CD14-positive monocyte (primary cell): Measurements from ENCODE around the gene ACYP2. TPM values are rescaled to one million over a fixed set of nuclear protein-coding genes. Genes with fewer than 3 reads are reported as not detected.

Experiments
- DNase-seq, 3 donors: peaks; one replicate each; pipeline ENCODE4 v3.0.0-alpha.2; 2011 to 2022
- H2AFZ ChIP-seq: 2 replicates; pipeline ENCODE4 v1.6.0; 2012; ENCODE audit warnings: mild to moderate bottlenecking, low read depth, low read length, inconsistent platforms; ENCODE audit not compliant: insufficient read depth, poor library complexity, severe bottlenecking
- H3K27ac ChIP-seq, 2 donors: 1 replicate in 1 of 2; 2 replicates in 1 of 2; pipeline ENCODE4 v1.5.1; 2012 to 2013; ENCODE audit warnings: low read length in 2 of 2, control low read depth in 1 of 2, inconsistent platforms in 1 of 2, low read depth in 1 of 2, mild to moderate bottlenecking in 1 of 2
- H3K27me3 ChIP-seq, 2 donors: one replicate each; pipeline versions ENCODE4 v1.6.0 to v1.6.1; 2011 to 2013; ENCODE audit warnings: low read length in 2 of 2; ENCODE audit not compliant: control insufficient read depth in 2 of 2, insufficient read depth in 2 of 2
- H3K36me3 ChIP-seq, 2 donors: replicated peaks in 1 of 2; 1 replicate in 1 of 2; 2 replicates in 1 of 2; pipeline versions ENCODE4 v1.5.1 to v1.6.1; 2012 to 2013; ENCODE audit warnings: low read length in 2 of 2, control low read depth in 1 of 2, inconsistent platforms in 1 of 2, mild to moderate bottlenecking in 1 of 2; ENCODE audit not compliant: insufficient read depth in 2 of 2, control insufficient read depth in 1 of 2
- H3K4me1 ChIP-seq, 2 donors: 1 replicate in 1 of 2; 2 replicates in 1 of 2; pipeline versions ENCODE4 v1.5.1 to v1.6.1; 2012 to 2013; ENCODE audit warnings: low read length in 2 of 2, control low read depth in 1 of 2, inconsistent platforms in 1 of 2, mild to moderate bottlenecking in 1 of 2, moderate library complexity in 1 of 2; ENCODE audit not compliant: insufficient read depth in 2 of 2, control insufficient read depth in 1 of 2
- H3K4me2 ChIP-seq: replicated peaks from 2 replicates; pipeline ENCODE3; 2012; ENCODE audit warnings: low read length, moderate library complexity, mild to moderate bottlenecking; ENCODE audit not compliant: poor library complexity, severe bottlenecking; ENCODE audit errors: extremely low read depth
- H3K4me3 ChIP-seq, 3 experiments: fragments of 200-600 bp in 1 of 3; sonication (generic) in 1 of 3; replicated peaks in 1 of 3; 1 replicate in 2 of 3; 2 replicates in 1 of 3; pipeline ENCODE4 v1.5.1; 2011 to 2013; ENCODE audit warnings: low read length in 3 of 3, mild to moderate bottlenecking in 3 of 3, control low read depth in 2 of 3, low read depth in 2 of 3, inconsistent platforms in 1 of 3, moderate library complexity in 1 of 3
- H3K79me2 ChIP-seq: 2 replicates; pipeline ENCODE4 v1.6.0; 2012; ENCODE audit warnings: mild to moderate bottlenecking, control low read depth, inconsistent platforms, low read length, moderate library complexity; ENCODE audit not compliant: insufficient read depth
- H3K9ac ChIP-seq: 2 replicates; pipeline ENCODE4 v1.6.0; 2017; ENCODE audit warnings: low read length, mild to moderate bottlenecking; ENCODE audit not compliant: insufficient read depth, poor library complexity, severe bottlenecking
- H3K9me3 ChIP-seq, 2 donors: replicated peaks in 1 of 2; 1 replicate in 1 of 2; 2 replicates in 1 of 2; pipeline versions ENCODE4 v1.5.1 to v1.6.1; 2012 to 2013; ENCODE audit warnings: low read length in 2 of 2, control low read depth in 1 of 2; ENCODE audit not compliant: control insufficient read depth in 1 of 2, insufficient read depth in 1 of 2
- H4K20me1 ChIP-seq: 2 replicates; pipeline ENCODE4 v1.6.0; 2012; ENCODE audit warnings: mild to moderate bottlenecking, low read length, control low read depth, moderate library complexity; ENCODE audit not compliant: insufficient read depth
- H3K27ac Mint-ChIP-seq, 7 donors: one replicate each; pipeline ENCODE4 v1.8.0; 2020; ENCODE audit warnings: mild to moderate bottlenecking in 7 of 7, mixed read lengths in 7 of 7, moderate library complexity in 6 of 7, inconsistent platforms in 2 of 7
- H3K27me3 Mint-ChIP-seq, 3 donors: one replicate each; pipeline ENCODE4 v1.8.0; 2021 to 2022; ENCODE audit warnings: low read depth in 3 of 3, mild to moderate bottlenecking in 3 of 3, mixed read lengths in 3 of 3, moderate library complexity in 3 of 3, inconsistent platforms in 1 of 3
- H3K36me3 Mint-ChIP-seq, 2 donors: one replicate each; pipeline ENCODE4 v1.8.0; 2020; ENCODE audit warnings: mixed read lengths in 2 of 2, inconsistent platforms in 1 of 2, mild to moderate bottlenecking in 1 of 2
- H3K4me1 Mint-ChIP-seq: one replicate; pipeline ENCODE4 v1.8.0; 2020; ENCODE audit warnings: mild to moderate bottlenecking, mixed read lengths
- H3K4me3 Mint-ChIP-seq, 2 donors: one replicate each; pipeline ENCODE4 v1.8.0; 2020; ENCODE audit warnings: mild to moderate bottlenecking in 2 of 2, mixed read lengths in 2 of 2, moderate library complexity in 1 of 2
- H3K9me3 Mint-ChIP-seq, 7 donors: one replicate each; pipeline ENCODE4 v1.8.0; 2020 to 2022; ENCODE audit warnings: mixed read lengths in 7 of 7, mild to moderate bottlenecking in 6 of 7, moderate library complexity in 6 of 7, inconsistent platforms in 2 of 7
- CTCF ChIP-seq: fragments of 200-600 bp; IDR thresholded peaks from one replicate; pipeline ENCODE4 v1.8.0; 2022; ENCODE audit warnings: antibody characterized with exemption, mild to moderate bottlenecking
- WGBS: methylation state at CpG from one replicate; pipeline ENCODE4 v1.1.5; 2013; ENCODE audit warnings: missing lambda C conversion rate; ENCODE audit not compliant: insufficient coverage; 5-methylcytosine and 5-hydroxymethylcytosine counted together
- intact Hi-C, 2 donors: fragments of 100-400 bp; cut with micrococcal nuclease; formaldehyde crosslinking; loops; one replicate each; pipeline versions ENCODE4 v1.15.0 to v1.15.1; 2023
- polyA plus RNA-seq, 3 donors: library from polyadenylated mRNA; depleted of rRNA in 1 of 3; unstranded in 2 of 3; stranded (reverse) in 1 of 3; fragments of 300-500 nt in 2 of 3; fragments of >200 nt in 1 of 3; fragmentation: Illumina TruSeq in 2 of 3; gene quantifications; 1 replicate in 2 of 3; 2 replicates in 1 of 3; pipeline ENCODE4 v1.2.3, GENCODE V29; 2012 to 2021

Gene ACYP2
- polyA plus RNA-seq, 3 donors, result 6.2 to 10.8 (median 10.3) TPM

- no peaks in the 10 kb centered on the region for H3K9me3 ChIP-seq
- no peaks in the 10 kb centered on the region for H3K4me1 Mint-ChIP-seq
- TF ChIP-seq CTCF, result no peak
- no peaks in the 10 kb centered on the region for H3K36me3 ChIP-seq
- no peak overlapping the region for H3K9ac ChIP-seq
- H3K4me3 Mint-ChIP-seq, result no peak overlapping the region
- 50% methylated on average over 1 of the region's 2 CpGs for WGBS
- no peaks in the 10 kb centered on the region for H3K27me3 ChIP-seq
- no peak overlapping the region for H3K4me3 ChIP-seq
- H3K9me3 Mint-ChIP-seq, result no peaks in the 10 kb centered on the region
- no peak overlapping the region for H3K27ac Mint-ChIP-seq
- no peaks in the 10 kb centered on the region for H3K79me2 ChIP-seq
- no peaks in the 10 kb centered on the region for H3K27me3 Mint-ChIP-seq
- H3K4me2 ChIP-seq, result no peak overlapping the region
- no peaks in the 10 kb centered on the region for H3K4me1 ChIP-seq
- no peak overlapping the region for H3K27ac ChIP-seq
- intact Hi-C loops, result no loop called here
- H3K36me3 Mint-ChIP-seq, result no peaks in the 10 kb centered on the region
- no peak overlapping the region for H2AFZ ChIP-seq
- H4K20me1 ChIP-seq, result no peaks in the 10 kb centered on the region
- no peak for DNase-seq
Measured at GRCh38 chr2:54348646-54349045, 233.2 kb downstream of the ACYP2 start.

DNA sequence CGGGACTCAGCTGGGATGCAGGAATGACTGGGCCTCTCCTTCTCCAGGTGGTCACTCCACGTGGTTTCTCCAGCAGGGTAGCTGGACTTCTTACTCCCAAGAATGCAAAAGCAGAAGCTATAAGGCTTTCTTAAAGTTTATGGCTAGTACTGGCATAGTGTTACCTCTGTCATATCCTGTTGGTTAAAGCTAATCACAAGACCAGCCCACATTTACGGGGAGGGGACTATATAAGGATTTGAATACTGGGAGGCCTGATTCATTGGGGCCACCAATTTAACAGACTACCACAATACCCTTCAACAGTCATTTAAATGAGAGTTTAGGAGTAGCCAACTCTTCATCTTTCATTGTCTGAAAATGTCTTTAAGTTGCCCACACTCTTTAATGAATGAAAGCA, 235.0 kb downstream of the ACYP2 start:
- Histone ChIP-seq H3K4me2 (no peak overlapping the region), H3K4me1 (no peaks in the 10 kb centered on the region), H4K20me1 (no peaks in the 10 kb centered on the region), H3K36me3 (no peaks in the 10 kb centered on the region), H3K9me3 (no peaks in the 10 kb centered on the region), H3K79me2 (no peaks in the 10 kb centered on the region), H3K27me3 (no peaks in the 10 kb centered on the region), H3K4me3 (no peak overlapping the region), H3K9ac (no peak overlapping the region), H2AFZ (no peak overlapping the region), H3K27ac (no peak overlapping the region)
- no peak for TF ChIP-seq CTCF
- 80% methylated on average over 1 of the region's 3 CpGs for WGBS
- intact Hi-C loops, result no loop called here
- no peak for DNase-seq
- H3K27ac Mint-ChIP-seq, result no peak overlapping the region
- H3K4me3 Mint-ChIP-seq, result no peak overlapping the region
- peaks cover 0 to under 1% (median 0%) of the 10 kb centered on the region in 7 donors for H3K9me3 Mint-ChIP-seq
- H3K27me3 Mint-ChIP-seq, result peaks cover 0 to under 1% (median 0%) of the 10 kb centered on the region in 3 donors
- no peaks in the 10 kb centered on the region for H3K36me3 Mint-ChIP-seq
- no peaks in the 10 kb centered on the region for H3K4me1 Mint-ChIP-seq
